ENCODE results near the gene GLS.

Gene GLS

DNA sequence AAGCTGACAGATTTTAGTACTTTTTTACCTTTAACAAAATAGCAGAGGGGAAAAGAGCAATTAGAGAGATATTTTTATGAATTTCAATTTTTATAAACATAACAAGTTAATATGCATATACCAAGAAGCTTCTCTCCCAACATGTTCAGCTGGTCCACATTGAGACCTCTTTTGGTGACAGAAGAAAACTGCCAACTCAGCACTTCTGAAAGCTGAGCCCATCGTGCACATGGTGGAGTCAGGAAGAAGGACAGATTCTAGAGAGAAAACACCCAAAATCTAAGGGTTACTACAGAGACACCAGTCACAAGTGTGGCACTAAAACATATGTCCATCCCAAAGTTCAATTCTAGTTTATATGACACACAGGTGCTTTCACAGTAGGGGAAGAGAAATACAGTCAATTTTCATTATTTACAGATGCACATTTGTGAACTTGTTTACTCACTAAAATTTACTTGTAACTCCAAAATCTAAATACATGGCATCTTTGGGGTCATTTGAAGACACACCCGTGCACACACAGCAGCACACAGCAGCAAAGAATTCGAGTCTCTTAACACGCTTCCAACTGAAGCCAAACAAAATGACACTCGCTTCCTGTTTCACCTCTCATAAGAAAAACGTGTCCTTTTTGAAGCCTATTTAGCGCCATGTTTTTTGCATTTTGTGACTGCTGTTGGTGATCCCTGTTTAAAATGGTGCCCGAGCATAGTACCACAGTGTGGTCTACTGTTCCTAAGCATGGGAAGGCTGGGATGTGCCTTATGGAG lies 101.8 kb downstream of the GLS start:
- H3K27ac Mint-ChIP-seq: no peak overlapping the region

DNA sequence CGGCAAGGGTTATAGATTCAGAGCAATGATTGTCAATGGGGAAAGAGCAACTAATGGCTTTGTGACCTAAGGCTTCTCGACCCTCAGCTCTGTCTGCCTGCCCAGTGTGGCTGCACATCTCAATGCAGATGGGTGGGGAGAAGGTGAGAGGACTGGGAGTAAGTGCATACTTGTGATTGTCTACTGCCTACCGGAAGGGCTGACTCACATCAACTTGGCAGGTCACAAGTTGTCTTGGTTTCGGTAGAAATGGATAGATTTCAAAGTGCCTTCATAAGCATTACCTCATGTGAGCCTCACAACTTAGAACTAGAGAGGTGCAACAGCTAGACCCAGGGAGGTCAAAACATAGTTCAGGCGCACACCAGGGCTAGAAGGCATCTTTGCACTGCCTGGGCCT lies 104.0 kb downstream of the GLS start:
- Mint-ChIP-seq H3K4me3 (no peak overlapping the region), H3K27ac (no peak overlapping the region), H3K27me3 (ENCODE audit: low read depth, poor library complexity) (no peaks in the 10 kb centered on the region), H3K4me1 (peaks cover 31% of the 10 kb centered on the region), H3K36me3 (ENCODE audit: low read depth) (peaks cover 88% of the 10 kb centered on the region), H3K9me3 (peaks cover 16% of the 10 kb centered on the region)
- no peak for DNase-seq
- TF ChIP-seq, protein P1, sequence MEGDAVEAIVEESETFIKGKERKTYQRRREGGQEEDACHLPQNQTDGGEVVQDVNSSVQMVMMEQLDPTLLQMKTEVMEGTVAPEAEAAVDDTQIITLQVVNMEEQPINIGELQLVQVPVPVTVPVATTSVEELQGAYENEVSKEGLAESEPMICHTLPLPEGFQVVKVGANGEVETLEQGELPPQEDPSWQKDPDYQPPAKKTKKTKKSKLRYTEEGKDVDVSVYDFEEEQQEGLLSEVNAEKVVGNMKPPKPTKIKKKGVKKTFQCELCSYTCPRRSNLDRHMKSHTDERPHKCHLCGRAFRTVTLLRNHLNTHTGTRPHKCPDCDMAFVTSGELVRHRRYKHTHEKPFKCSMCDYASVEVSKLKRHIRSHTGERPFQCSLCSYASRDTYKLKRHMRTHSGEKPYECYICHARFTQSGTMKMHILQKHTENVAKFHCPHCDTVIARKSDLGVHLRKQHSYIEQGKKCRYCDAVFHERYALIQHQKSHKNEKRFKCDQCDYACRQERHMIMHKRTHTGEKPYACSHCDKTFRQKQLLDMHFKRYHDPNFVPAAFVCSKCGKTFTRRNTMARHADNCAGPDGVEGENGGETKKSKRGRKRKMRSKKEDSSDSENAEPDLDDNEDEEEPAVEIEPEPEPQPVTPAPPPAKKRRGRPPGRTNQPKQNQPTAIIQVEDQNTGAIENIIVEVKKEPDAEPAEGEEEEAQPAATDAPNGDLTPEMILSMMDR (IDR thresholded peaks at IDR 0.05): no peak

More for the DNA sequence above, 101.8 kb downstream of the GLS start:
- DNase-seq: no peak
- no peak overlapping the region for H3K4me3 Mint-ChIP-seq
- no peaks in the 10 kb centered on the region for H3K27me3 Mint-ChIP-seq (ENCODE audit: low read depth, poor library complexity)
- peaks cover 52% of the 10 kb centered on the region for H3K4me1 Mint-ChIP-seq
- H3K9me3 Mint-ChIP-seq: peaks cover 16% of the 10 kb centered on the region
- TF ChIP-seq, protein P1 (IDR thresholded peaks at IDR 0.05): no peak
- peaks cover 88% of the 10 kb centered on the region for H3K36me3 Mint-ChIP-seq (ENCODE audit: low read depth)

DNA sequence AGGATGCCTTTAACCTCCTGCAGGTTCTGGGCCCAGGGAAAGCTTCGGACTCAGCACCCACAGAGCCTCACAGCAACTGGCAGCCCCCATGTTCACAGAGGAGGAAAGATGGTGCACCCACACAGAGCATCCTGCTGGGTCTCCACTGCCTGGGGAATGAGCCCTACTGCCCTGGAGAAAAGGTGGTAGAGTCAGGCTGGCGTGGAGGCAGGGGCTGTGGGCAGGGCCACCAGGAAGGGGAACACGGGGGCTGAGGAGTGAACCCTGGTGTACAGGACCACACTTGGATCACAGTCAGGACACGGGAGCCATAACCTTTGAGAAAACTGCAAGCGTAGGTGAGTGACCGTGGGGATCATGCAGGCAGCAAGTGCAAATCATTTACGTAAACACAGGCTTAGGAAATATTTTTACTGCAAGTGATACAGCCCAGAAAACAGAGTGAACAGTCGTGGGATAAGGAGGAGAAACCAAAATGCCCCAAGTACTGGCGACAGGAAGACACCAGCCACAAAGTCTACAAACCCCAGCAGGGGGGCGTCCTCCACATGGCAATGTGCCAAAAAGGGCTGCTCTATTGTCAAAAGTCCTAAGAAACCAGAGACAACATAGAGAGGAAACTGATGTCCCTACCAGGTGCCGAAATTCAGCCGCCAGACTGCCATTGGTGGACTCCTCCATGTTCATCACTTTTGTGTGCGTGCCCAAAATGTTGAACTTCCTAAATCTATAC lies 105.8 kb downstream of the GLS start:
- Mint-ChIP-seq H3K4me3 (no peak overlapping the region), H3K27me3 (ENCODE audit: low read depth, poor library complexity) (no peaks in the 10 kb centered on the region), H3K9me3 (peaks cover 16% of the 10 kb centered on the region), H3K4me1 (peaks cover 20% of the 10 kb centered on the region), H3K36me3 (ENCODE audit: low read depth) (peaks cover 90% of the 10 kb centered on the region), H3K27ac (no peak overlapping the region)
- no peak for DNase-seq
- TF ChIP-seq, protein P1 (IDR thresholded peaks at IDR 0.05): no peak

DNA sequence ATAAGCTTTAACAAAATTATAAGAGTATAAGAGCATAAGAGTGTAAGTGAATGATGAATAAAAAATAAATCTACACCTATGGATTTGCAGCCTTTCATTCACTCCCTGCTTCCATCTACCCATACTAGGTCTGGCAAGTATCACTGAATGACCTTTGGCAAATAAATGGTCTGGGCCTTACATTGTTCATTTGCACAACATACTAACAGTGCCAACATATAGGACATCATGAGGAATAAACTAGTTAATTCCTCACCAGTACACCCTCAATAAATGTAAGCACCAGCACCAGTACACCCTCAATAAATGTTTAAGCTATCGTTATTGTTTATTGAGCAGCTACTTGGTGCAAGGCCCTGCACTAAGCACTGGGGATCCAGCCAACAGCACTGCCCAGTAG lies 106.5 kb downstream of the GLS start:
- no peak overlapping the region for H3K27ac Mint-ChIP-seq
- no peak for DNase-seq
- TF ChIP-seq, protein P1 (IDR thresholded peaks at IDR 0.05): no peak
- H3K9me3 Mint-ChIP-seq: peaks cover 14% of the 10 kb centered on the region
- no peaks in the 10 kb centered on the region for H3K27me3 Mint-ChIP-seq (ENCODE audit: low read depth, poor library complexity)
- H3K4me1 Mint-ChIP-seq: peaks cover 13% of the 10 kb centered on the region
- no peak overlapping the region for H3K4me3 Mint-ChIP-seq
- H3K36me3 Mint-ChIP-seq (ENCODE audit: low read depth): peaks cover 85% of the 10 kb centered on the region

DNA sequence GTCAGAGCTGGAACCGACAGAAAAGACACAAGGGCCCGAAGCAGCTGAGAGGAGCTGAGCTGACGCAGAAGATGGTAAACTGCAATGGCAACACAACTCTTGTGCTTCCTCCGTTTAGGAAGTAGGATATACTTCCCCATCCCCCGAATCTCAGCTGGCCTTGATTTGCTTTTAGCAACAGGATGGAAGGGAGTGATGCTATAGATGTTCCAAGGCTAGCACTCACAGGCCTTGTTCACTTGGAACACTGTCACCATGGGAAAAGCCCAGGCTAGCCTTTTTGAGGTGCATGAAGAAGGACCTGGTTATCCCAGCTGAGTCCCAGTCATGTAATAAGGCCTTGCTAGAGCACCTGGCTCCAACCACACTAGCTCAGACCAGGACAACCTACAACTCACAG lies 107.3 kb downstream of the GLS start:
- Mint-ChIP-seq H3K4me1 (peaks cover 7% of the 10 kb centered on the region), H3K4me3 (no peak overlapping the region), H3K36me3 (ENCODE audit: low read depth) (peaks cover 82% of the 10 kb centered on the region), H3K27me3 (ENCODE audit: low read depth, poor library complexity) (no peaks in the 10 kb centered on the region), H3K27ac (no peak overlapping the region), H3K9me3 (peaks cover 5% of the 10 kb centered on the region)
- no peak for DNase-seq
- TF ChIP-seq, protein P1 (IDR thresholded peaks at IDR 0.05): no peak

All from nephron progenitor cell (in vitro differentiated cells).